22Rv1 (cell line): ENCODE measurements around the gene MEI4.

Source experiments
- CTCF ChIP-seq: fragments of 450-650 bp; IDR thresholded peaks from 2 replicates; pipeline ENCODE4 v1.5.1; 2017; ENCODE audit warnings: mild to moderate bottlenecking
- ZFX ChIP-seq: fragments of 450-650 bp; IDR thresholded peaks from 2 replicates; pipeline ENCODE4 v1.6.1; 2017; ENCODE audit warnings: antibody characterized with exemption, borderline replicate concordance

GRCh38 chr6:77825204-77825603, 172.4 kb downstream of the MEI4 start:
- TF ChIP-seq CTCF (no peak), ZFX (no peak)
